Measurements from ENCODE around the gene FAM180A.
A peak's percentile ranks its signal among the peaks of the same experiment; 100 is the strongest.
"Not testable (repeated sequence)": the region's sequence is repeated elsewhere in the genome, so short reads cannot be mapped to it uniquely, and the experiment has no call there.

The FAM180A gene

DNA sequence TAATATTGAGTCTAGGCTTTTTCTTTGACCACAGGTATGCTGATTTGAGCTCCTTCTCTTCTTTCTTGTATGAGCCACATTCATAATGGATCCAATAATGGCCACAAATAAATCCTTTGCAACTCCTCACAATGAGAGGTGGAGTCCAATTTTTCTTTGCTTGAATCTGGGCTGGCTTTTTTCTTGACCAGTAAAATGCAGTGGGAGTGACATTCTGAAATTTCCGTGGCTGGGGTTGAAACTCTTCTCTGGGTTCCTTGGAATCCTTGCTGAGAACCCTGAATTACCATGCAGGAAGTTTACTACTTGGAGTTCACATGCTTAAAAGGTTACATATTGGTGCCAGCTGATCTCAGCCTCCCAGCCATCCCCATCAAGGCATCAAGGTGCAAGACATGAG lies 22.4 kb upstream of the FAM180A start:
- DNase-seq = no peak

GRCh38 chr7:135770139-135770710 lies 21.6 kb upstream of the FAM180A start:
- no peak for DNase-seq

GRCh38 chr7:135769005-135769802 lies 20.6 kb upstream of the FAM180A start:
- DNase-seq = no peak

DNA sequence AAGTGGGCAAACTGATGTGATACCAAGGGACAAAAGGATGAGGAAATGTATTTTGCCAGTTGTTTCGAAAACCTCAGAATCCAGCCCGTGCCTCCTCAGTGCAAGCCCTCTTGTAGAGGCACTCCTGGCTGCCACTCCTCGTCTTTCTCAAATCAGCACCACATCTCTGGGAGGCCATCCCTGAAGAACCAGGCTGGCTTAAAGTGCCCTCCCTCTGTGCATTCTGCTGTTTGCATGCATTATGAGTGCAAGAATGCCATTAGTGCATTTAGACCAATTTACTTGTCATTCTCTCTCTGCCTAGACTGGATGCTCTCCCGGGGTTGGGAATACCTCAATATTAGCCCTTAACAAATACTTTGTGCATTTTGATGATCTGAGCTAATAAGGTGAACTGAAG lies 19.9 kb upstream of the FAM180A start:
- no peak for DNase-seq

DNA sequence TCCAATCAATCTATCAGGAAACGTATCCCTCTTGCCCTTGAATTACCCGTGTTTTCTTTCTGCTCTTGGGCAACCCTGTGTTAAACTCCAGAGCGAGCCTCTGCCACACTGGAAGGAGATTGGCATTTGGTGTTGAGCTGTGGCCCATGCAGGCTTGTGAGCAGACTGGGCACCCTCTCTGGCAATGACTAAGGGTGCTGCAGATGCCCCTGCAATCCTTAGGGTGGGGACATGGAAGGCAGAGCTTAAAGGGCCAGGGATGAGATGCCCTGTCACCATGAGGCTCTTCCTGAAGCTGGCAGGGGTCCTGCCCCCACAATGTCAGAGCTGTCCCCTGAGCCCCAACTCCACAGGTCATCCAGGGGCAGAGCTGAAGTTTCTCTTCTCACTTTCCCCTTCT lies 19.5 kb upstream of the FAM180A start:
- DNase-seq = no peak

DNA sequence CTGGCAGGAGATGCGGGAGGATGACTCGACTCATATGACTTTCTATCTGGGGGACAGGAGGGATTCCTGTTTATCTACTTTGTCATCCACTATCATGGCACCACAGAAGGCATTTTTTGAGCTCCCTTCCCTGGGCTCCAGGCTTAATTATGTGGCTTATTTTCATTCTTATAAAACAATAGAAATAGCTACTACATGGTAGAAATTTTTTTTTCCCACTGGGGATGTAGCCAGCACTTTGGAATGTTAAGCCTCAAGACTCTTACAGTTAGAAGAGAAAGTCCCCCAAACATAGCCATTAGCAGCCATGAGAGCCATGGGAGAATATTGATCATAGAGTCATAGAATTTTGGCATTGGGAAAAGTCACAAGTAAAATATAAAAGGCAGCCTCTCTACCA lies 14.6 kb upstream of the FAM180A start:
- no peak for DNase-seq

- no peak for DNase-seq
These were observed 13.3 kb upstream of the FAM180A start for GRCh38 chr7:135761751-135762488.

GRCh38 chr7:135759532-135759931 lies 10.9 kb upstream of the FAM180A start:
- no peak for DNase-seq

DNA sequence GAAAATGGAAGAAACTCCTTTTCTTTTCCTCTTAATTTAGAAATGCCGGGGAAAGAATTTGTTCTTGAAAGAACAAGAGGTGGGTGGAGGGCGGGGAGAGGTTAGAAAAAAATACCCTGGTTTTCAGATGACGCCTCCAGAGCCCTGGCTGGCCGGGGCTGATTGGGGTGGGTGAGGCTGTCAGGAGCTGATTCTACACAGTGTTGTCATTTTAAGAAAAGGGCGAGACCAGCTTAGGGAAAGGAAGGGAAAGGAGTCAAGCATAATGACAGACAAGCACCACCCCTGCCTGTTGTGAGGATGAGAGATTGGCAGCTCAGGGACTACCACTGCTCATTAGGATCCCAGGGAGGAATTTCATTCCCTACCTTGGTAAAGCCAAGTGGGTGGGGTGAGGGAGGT lies 9.9 kb upstream of the FAM180A start:
- no peak for DNase-seq

DNA sequence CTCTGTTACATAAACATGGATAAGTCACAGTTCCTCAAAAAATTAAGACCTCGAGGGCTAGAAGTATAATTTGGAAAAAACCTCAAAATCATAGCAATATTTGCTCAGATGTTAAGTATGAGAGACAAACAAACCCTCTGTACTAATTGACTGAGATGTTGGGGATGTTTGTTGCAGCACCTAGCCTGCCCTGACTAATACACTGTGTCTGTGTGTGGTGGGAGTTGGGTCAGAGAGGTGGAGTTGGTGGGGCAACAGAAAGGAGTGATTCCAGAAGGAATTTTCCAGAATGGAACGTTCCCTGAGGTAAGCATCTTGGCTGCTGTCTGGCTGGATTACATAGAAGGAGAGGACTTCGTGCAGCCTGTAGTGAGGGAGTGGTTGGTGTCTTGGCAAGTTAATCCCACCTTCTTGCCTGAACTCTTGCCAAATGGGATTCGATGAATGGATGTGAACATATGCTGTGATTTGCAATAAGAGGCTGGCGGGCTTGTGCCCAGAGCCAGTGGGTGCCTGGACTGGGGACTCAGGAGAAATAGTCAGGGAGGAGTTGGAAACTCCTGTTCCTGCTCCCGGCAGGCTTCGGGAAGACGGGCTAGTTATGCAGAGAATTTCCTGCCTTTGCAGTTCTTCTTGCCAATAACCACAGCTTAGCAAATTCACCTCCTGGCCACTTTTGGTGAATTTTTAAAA lies 9.3 kb upstream of the FAM180A start:
- no peak for DNase-seq

DNA sequence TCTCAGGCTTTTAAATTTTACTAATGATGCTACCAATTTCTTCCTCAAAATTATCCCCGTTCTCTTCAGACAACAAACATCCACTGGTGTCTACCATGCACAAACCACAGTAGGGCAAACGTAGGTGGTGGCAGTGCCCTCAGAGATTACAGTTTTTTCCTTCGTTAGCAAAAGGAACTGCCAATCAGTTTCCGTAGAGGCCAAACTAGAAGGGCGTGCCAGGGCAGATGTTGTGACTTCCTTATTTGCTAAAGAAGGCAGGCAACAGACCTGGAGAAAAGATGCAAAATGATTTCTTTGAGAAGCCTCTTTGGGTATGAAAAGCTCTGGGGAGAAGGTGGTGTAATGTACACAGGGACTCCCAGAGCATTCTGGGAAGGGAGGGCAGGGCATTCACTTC lies 7.6 kb upstream of the FAM180A start:
- DNase-seq = no peak

DNA sequence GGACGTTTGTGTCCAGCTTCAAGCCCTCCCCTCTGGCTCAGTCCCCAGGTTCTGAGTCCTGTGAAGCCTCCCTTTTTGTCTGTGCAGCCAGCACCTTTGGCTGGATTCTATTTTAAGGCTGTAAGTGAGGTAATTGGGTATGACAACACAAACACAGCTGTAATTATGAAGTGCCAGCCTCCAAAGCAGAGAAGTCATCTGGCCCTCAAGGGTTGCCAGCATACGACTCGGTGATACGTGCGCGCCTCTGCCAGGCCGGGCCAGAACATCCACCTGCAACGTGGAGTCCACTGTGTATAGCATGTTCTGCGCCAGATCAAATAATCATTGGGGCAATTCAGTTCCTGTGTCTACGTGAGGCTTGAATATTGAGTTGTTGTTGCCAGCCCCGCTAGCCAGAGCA lies 6.7 kb upstream of the FAM180A start:
- no peak for DNase-seq

- no peak for DNase-seq
These were observed 5.2 kb upstream of the FAM180A start for GRCh38 chr7:135753616-135754413.

- DNase-seq = no peak
These were observed 1.2 kb downstream of the FAM180A start for GRCh38 chr7:135747366-135747765.

DNA sequence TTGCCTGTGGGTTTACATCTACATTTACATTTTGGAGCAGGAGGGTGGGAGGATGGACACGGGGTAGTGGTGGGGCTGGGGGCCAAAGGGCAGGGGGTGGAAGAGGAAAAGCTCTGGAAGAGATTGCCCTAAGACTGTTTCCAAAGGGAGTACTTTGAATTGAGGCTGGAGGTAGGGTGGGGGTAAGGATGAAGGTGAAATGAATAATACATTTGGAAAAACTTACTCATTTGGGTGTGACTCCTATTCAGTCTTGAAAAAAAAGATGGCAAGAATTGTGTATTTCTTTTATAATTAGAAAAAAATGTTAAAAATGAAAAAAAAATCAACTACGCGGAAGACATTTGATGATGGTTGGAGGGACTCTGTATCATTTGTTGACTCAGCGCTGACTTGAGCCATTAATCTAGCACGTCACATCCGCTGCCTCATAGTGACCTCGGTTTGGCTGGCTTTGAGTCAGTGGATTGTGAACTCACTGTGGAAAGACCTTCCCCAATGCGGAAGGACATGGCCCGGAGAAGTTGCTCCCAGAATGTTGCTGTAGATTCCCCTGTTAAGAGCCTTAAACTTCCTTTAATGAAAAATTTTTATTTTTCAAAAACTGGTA lies 2.8 kb downstream of the FAM180A start:
- no peak for DNase-seq

- no peak for DNase-seq
These were observed 3.5 kb downstream of the FAM180A start for GRCh38 chr7:135744938-135745702.

DNA sequence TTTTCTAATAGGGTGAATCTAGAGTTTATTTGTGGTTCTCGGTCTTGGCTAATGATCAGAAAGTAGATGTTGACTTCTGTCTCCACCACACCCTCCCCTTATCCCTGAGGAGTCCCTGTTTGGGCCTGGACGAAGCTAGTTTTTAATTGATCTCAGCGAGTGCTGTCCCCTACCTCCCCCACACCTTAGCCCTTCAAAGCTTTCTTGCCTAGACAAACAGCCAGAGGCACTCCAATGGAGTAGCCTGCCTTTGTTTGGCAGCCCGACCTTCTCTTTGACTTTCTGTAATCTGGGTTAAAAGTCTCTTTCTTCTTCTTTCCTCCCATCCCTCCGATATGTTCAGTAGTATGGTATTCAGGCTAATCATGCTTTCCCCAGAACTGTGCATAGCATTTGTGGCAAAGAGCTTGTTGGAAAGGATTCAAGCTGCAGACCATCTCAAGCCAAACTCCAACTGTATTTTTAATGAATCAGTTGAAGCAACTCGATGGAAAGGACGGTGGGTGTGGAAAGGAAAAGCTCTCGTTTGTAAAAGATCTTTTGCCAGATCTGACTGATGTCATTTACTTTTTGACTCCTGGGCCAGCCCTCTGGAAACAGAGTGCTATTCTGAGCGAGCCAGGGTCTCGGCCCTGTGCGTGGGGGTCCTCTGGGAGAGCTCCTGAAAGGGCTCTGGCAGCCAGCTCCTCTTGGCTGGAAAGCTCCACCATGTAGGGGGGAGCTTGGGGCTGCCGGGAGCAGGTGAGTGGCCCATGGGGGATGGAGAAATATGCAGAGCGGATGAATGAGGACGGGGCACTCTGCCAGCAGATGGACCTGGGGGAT lies 4.5 kb downstream of the FAM180A start:
- DNase-seq = peak; percentile 50

DNA sequence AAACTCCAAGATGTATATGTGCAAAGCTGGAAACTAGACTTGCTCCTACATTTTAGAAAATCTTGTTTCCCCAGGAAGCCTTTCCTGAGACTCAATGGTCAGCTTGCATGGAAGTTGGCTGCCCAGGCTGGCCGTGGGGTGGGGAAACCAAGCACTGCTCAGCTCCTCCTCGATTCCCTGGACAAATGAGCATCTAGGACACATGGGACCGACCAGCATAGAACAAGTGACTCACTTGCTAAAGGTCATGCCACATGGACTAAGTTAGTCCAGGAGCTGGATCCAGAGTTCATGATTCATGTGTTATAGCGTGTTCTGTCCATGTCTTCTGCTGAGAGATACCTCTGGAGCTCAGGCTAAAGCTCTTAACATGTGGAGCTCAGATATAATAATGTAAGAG lies 6.2 kb downstream of the FAM180A start:
- no peak for DNase-seq

DNA sequence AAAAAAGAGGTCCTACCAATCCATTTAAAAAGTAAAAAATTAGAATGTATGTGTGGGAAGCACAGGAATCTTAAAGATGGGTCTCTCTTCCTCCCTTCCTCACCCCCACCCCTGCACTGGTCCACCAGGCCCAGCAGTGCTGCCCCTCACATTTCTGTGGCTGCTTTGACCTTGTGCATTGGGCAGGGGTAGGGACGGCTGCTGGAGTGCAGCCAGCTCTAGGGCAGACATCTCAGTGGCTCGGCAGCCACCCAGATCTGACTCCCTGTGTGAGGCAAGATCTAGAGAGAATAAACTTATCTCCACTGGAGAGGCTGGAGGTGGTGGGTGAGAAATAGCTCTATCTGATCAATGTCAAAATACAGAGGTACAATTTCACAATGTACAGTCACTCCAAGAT lies 6.7 kb downstream of the FAM180A start:
- DNase-seq = no peak

GRCh38 chr7:135740889-135741288 lies 7.7 kb downstream of the FAM180A start:
- DNase-seq = no peak

GRCh38 chr7:135737306-135737647 lies 11.3 kb downstream of the FAM180A start:
- DNase-seq = not testable (repeated sequence)

All from DMS79 treated with DMSO at 0.1 percent for 48 hours (cell line).